Daoy (cell line): ENCODE results near the gene ADPRHL1. TPM values are rescaled to one million over a fixed set of nuclear protein-coding genes. Genes with fewer than 3 reads are reported as not detected.
A peak's percentile ranks its signal among the peaks of the same experiment; 100 is the strongest.
"Not testable (repeated sequence)": the region's sequence is repeated elsewhere in the genome, so short reads cannot be mapped to it uniquely, and the experiment has no call there.

ENCODE experiments used
- DNase-seq: peaks from one replicate; pipeline ENCODE4 v3.0.0-alpha.2; 2015; ENCODE audit warnings: low read depth
- total RNA-seq: library from RNA; depleted of rRNA; stranded (reverse); fragments of >200 nt; shearing (Covaris generic); gene quantifications from 2 replicates; pipeline ENCODE4 v1.2.3, GENCODE V29; 2014

Gene ADPRHL1
- total RNA-seq, 1 experiment from 2014 or later: 1.4 TPM

GRCh38 chr13:113371061-113371460, 82.2 kb downstream of the ADPRHL1 start:
- DNase-seq: no peak

- DNase-seq: no peak
These were observed 83.4 kb downstream of the ADPRHL1 start for GRCh38 chr13:113369881-113370280.

- DNase-seq: no peak
These were observed 84.1 kb downstream of the ADPRHL1 start for GRCh38 chr13:113369189-113369588.

GRCh38 chr13:113368353-113368752, 84.9 kb downstream of the ADPRHL1 start:
- DNase-seq: not testable (repeated sequence)

GRCh38 chr13:113367771-113368170, 85.5 kb downstream of the ADPRHL1 start:
- DNase-seq: no peak

- no peak for DNase-seq
These were observed 86.2 kb downstream of the ADPRHL1 start for GRCh38 chr13:113367020-113367560.

- DNase-seq: no peak
These were observed 87.2 kb downstream of the ADPRHL1 start for GRCh38 chr13:113365971-113366588.

- DNase-seq: no peak
These were observed 87.7 kb downstream of the ADPRHL1 start for GRCh38 chr13:113365583-113365970.

- DNase-seq: no peak
These were observed 88.2 kb downstream of the ADPRHL1 start for GRCh38 chr13:113364901-113365582.

- no peak for DNase-seq
These were observed 88.9 kb downstream of the ADPRHL1 start for GRCh38 chr13:113364311-113364889.

- DNase-seq: no peak
These were observed 91.9 kb downstream of the ADPRHL1 start for GRCh38 chr13:113361406-113361805.

- DNase-seq: no peak
These were observed 92.8 kb downstream of the ADPRHL1 start for GRCh38 chr13:113360446-113360845.

GRCh38 chr13:113359571-113359970, 93.7 kb downstream of the ADPRHL1 start:
- no peak for DNase-seq

- peak; percentile 16 for DNase-seq
These were observed 94.6 kb downstream of the ADPRHL1 start for GRCh38 chr13:113358653-113359190.

- no peak for DNase-seq
These were observed 95.8 kb downstream of the ADPRHL1 start for GRCh38 chr13:113357529-113357928.

- no peak for DNase-seq
These were observed 96.7 kb downstream of the ADPRHL1 start for GRCh38 chr13:113356596-113356995.

- DNase-seq: no peak
These were observed 97.7 kb downstream of the ADPRHL1 start for GRCh38 chr13:113355621-113356020.

- DNase-seq: no peak
These were observed 98.3 kb downstream of the ADPRHL1 start for GRCh38 chr13:113354831-113355610.

GRCh38 chr13:113353254-113353653, 100.0 kb downstream of the ADPRHL1 start:
- no peak for DNase-seq

- DNase-seq: no peak
These were observed 101.7 kb downstream of the ADPRHL1 start for GRCh38 chr13:113351514-113352026.

- DNase-seq: no peak
These were observed 102.4 kb downstream of the ADPRHL1 start for GRCh38 chr13:113350938-113351335.
